Tibial artery (tissue), 4 donors: Measurements from ENCODE around the gene CMKLR1.

ENCODE experiments used
- DNase-seq, 2 donors: peaks; one replicate each; pipeline ENCODE4 v3.0.0-alpha.2; 2019
- H3K27ac ChIP-seq, 2 donors: fragments of 200-600 bp; sonication (generic) in 1 of 2; 1 replicate in 1 of 2; 2 replicates in 1 of 2; pipeline ENCODE4 v1.5.1; 2018 to 2019; ENCODE audit warnings: mild to moderate bottlenecking in 1 of 2
- H3K27me3 ChIP-seq, 2 donors: fragments of 200-600 bp; sonication (generic) in 1 of 2; one replicate each; pipeline versions ENCODE4 v1.5.1 to v1.6.0; 2016 to 2019
- H3K36me3 ChIP-seq, 3 donors: fragments of 200-600 bp; sonication (generic) in 2 of 3; one replicate each; pipeline ENCODE4 v1.5.1; 2016 to 2019; ENCODE audit warnings: mild to moderate bottlenecking in 2 of 3
- H3K4me1 ChIP-seq, 4 donors: fragments of 200-600 bp; sonication (generic) in 2 of 4; 1 replicate in 3 of 4; 2 replicates in 1 of 4; pipeline ENCODE4 v1.5.1; 2016 to 2019
- H3K4me3 ChIP-seq, 2 donors: fragments of 200-600 bp; sonication (generic) in 1 of 2; 1 replicate in 1 of 2; 2 replicates in 1 of 2; pipeline ENCODE4 v1.5.1; 2018 to 2019; ENCODE audit warnings: mild to moderate bottlenecking in 2 of 2
- H3K9me3 ChIP-seq, 3 donors: fragments of 200-600 bp; sonication (generic) in 1 of 3; one replicate each; pipeline ENCODE4 v1.5.1; 2016 to 2019
- intact Hi-C: fragments of 100-400 bp; cut with DNase I; formaldehyde crosslinking; loops from one replicate; pipeline ENCODE4 v1.15.0; 2023; ENCODE audit warnings: low total_unique reads
- TF ChIP-seq, protein P1 (sequence below), 2 experiments: fragments of 200-600 bp in 1 of 2; fragments of 450-650 bp in 1 of 2; IDR thresholded peaks; one replicate each; pipeline ENCODE4 v1.5.1; 2017 to 2019; ENCODE audit warnings: antibody characterized with exemption in 2 of 2, mild to moderate bottlenecking in 1 of 2, moderate library complexity in 1 of 2

The CMKLR1 gene

DNA sequence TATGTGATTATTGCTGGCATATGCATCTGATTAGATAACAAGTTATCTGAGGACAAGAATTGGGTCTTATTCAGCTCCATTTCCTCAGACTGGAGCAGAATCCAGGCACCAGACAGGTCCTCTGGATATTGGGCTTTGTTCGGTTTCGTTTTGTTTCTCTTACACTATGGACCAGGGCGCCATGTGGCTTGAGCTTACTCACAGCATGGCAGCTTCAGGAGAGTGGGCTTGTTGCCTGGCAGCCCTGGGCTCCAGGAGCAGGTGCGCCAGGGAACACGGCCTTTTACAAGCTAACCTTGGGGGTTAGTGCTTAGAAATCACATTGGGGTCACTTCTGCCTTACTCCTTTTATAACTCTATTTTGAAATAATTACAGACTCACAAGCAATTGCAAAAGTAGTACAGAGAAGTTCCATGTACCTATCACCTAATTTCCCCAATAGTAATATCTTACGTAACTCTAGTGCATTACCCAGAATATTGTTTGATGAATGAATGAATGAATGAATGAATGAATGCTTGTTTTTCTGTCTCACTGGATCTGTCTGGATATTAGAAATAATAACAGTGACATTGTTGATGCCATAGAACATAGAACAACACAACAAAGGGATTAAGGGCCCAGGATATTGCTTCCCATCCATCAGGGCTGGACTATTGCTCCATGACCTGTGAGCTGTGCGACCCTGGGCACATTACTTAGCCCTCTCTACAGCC lies 39.0 kb downstream of the CMKLR1 start:
- Histone ChIP-seq H3K4me1 (peaks cover 0 to 54% (median 33%) of the 10 kb centered on the region in 4 donors), H3K36me3 (no peaks in the 10 kb centered on the region), H3K4me3 (no peak overlapping the region), H3K9me3 (no peaks in the 10 kb centered on the region), H3K27ac (no peak overlapping the region), H3K27me3 (no peaks in the 10 kb centered on the region)
- intact Hi-C loops, result loop anchor here (5.0 kb wide), 1 partner anchor 42 kb away; no protein-coding TSS in a partner anchor
- DNase-seq, result peak in 1 of 2 donors; percentile 39
- TF ChIP-seq, protein P1, sequence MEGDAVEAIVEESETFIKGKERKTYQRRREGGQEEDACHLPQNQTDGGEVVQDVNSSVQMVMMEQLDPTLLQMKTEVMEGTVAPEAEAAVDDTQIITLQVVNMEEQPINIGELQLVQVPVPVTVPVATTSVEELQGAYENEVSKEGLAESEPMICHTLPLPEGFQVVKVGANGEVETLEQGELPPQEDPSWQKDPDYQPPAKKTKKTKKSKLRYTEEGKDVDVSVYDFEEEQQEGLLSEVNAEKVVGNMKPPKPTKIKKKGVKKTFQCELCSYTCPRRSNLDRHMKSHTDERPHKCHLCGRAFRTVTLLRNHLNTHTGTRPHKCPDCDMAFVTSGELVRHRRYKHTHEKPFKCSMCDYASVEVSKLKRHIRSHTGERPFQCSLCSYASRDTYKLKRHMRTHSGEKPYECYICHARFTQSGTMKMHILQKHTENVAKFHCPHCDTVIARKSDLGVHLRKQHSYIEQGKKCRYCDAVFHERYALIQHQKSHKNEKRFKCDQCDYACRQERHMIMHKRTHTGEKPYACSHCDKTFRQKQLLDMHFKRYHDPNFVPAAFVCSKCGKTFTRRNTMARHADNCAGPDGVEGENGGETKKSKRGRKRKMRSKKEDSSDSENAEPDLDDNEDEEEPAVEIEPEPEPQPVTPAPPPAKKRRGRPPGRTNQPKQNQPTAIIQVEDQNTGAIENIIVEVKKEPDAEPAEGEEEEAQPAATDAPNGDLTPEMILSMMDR (IDR thresholded peaks at IDR 0.05), result no peak

DNA sequence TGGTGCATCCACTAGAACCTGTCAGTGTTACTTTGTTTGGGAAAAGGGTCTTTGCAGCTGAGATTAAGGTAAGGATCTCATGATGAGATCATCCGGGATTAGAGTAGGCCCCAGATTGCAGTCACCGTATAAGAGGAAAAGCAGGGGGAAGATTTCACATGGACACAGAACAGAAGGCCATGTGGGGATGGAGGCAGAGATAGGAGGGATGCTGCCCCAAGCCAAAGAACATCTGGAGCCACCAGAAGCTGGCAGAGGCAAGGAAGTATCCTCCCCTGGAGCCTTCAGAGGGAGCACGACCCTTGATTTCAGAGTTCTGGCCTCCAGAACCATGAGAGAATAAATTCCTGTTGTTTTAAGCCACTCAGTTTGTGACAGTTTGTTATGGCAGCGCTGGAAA lies 39.6 kb downstream of the CMKLR1 start:
- no peaks in the 10 kb centered on the region for H3K27me3 ChIP-seq
- TF ChIP-seq, protein P1 (IDR thresholded peaks at IDR 0.05), result no peak
- H3K9me3 ChIP-seq, result no peaks in the 10 kb centered on the region
- no peak overlapping the region for H3K27ac ChIP-seq
- peaks cover 0 to 48% (median 27%) of the 10 kb centered on the region in 4 donors for H3K4me1 ChIP-seq
- DNase-seq, result peak in 1 of 2 donors; percentile 50
- H3K36me3 ChIP-seq, result no peaks in the 10 kb centered on the region
- intact Hi-C loops, result no loop called here
- no peak overlapping the region for H3K4me3 ChIP-seq

DNA sequence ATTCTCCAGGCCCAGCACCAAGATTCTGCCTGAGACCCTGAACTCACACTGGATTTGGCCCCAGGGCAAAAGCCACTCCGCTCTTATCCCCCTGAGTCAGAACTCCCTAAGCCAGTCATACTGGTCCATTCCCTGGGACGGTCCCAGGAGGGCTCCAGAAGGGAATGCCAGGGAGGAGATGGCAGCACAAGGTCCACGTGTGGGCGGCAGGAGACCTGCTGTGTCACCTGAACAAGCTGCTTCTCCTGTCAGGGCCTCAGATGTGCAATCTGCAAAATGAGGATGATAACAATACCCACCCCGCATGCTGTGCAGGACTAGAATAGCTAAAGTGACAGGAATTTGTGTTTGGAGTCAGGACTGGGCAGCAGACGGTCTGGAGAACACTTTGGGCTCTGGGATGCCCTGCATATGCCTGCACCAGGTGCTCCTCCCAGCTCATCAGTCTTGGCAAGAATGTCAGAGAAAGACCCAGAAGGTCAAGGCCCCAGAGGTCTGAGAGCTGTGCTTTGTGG lies 40.3 kb downstream of the CMKLR1 start:
- H3K4me1 ChIP-seq, result peaks cover 0 to 41% (median 20%) of the 10 kb centered on the region in 4 donors
- H3K27ac ChIP-seq, result no peak overlapping the region
- TF ChIP-seq, protein P1 (IDR thresholded peaks at IDR 0.05), result no peak
- no peaks in the 10 kb centered on the region for H3K36me3 ChIP-seq
- H3K27me3 ChIP-seq, result no peaks in the 10 kb centered on the region
- no peak overlapping the region for H3K4me3 ChIP-seq
- DNase-seq, result no peak
- intact Hi-C loops, result no loop called here
- H3K9me3 ChIP-seq, result no peaks in the 10 kb centered on the region

DNA sequence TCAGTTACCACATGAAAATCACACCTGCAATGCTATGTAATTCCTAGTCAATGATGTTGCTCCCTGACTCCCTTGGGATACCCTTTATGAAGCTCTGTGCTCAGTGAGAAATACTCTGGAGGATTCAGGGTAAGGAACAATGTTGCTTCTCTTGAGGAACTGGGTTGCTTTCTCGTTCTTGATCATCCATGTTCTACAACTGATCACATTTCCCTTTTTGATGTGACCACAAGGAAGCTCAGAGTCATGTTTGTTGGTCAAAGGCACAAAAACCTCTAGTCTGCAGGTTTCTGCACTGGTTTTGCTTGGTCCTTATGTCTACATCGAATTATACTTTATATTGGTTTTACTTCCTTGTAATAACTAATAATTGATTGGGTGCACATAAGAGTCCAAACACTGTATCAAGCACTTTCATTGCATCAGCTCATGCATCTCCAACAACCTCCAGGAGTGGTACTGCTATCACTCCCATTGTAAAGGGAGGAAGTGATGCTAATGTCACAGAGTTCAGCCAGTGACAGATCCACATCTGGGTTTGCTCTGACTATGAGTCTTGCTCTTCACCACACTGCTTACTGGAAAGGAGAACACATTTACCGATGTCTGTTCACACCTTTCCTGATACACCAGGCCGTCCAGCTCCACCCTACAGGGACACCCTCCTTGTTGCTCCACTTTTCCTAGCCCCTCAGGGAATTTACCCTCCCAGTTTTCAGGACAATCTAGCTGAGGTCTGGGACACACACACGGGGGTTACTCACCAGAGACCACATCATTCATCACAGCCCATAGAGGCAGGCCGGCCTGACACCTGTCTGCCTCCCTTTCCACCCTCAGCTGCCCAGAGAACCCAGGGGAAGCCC lies 41.0 kb downstream of the CMKLR1 start:
- Histone ChIP-seq H3K4me1 (peaks cover 0 to 34% (median 13%) of the 10 kb centered on the region in 4 donors), H3K9me3 (no peaks in the 10 kb centered on the region), H3K27me3 (no peaks in the 10 kb centered on the region), H3K36me3 (peaks cover 0 to 3% (median 2%) of the 10 kb centered on the region in 3 donors), H3K4me3 (no peak overlapping the region), H3K27ac (no peak overlapping the region)
- intact Hi-C loops, result no loop called here
- DNase-seq, result no peak
- TF ChIP-seq, protein P1 (IDR thresholded peaks at IDR 0.05), result no peak

DNA sequence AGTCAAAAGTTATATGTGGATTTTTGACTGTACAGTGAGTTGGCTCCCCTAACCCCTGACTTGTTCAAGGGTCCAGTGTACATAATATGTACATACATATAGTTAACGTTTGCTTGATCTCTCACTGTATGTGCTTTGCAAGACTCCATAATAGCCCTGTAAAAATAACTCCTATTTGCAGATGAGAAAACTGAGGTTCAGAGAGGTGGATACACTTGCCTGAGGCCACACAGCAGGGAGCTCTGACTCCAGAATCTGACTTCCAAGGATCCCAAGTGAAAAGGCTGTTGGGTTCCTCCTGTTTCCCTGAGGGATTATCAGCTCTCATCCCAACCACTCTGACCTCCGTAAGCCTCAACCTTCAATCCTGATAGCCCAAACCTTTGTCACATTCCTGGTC lies 41.7 kb downstream of the CMKLR1 start:
- Histone ChIP-seq H3K36me3 (peaks cover 3 to 10% (median 8%) of the 10 kb centered on the region in 3 donors), H3K4me1 (peaks cover 0 to 27% (median 7%) of the 10 kb centered on the region in 4 donors), H3K27me3 (no peaks in the 10 kb centered on the region), H3K4me3 (no peak overlapping the region), H3K27ac (no peak overlapping the region), H3K9me3 (no peaks in the 10 kb centered on the region)
- DNase-seq, result no peak
- intact Hi-C loops, result no loop called here
- TF ChIP-seq, protein P1 (IDR thresholded peaks at IDR 0.05), result no peak
